Endometrial microvascular endothelial cells (primary cell): Measurements from ENCODE around the gene ARSB. TPM values are rescaled to one million over a fixed set of nuclear protein-coding genes. Genes with fewer than 3 reads are reported as not detected.

ENCODE experiments used
- in situ Hi-C: cut with HindIII; loops from 2 replicates; pipeline ENCODE4 v1.10.0; 2017; ENCODE audit warnings: low sequenced_read_pairs, low pct_unique_long_range_greater_than_20kb; ENCODE audit errors: inconsistent ontology term
- total RNA-seq: library from RNA; depleted of rRNA; stranded (reverse); fragments of >200 nt; gene quantifications from one replicate; pipeline ENCODE4 v1.2.3, GENCODE V29; 2015; ENCODE audit errors: inconsistent ontology term

ARSB gene
- total RNA-seq, 1 donor from 2014 or later, result 20.3 TPM

DNA sequence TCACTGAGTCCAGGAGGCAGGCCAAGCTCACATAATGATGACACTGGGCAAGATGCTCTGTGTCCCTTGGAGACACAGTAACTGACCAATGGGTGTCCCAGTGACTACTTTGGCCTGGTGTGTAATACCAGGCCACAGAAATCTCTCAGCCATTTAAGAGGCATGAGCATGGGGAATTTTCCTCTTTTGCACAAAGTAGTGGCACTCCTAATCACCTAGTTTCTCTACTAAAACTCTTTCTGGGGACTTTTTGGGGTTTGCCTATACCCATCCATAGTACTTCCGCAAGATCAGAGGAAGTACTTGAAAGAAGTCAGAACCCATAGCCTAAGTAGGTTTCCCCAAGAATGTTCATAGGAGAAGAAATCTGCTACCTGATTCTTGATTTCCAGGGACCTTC is 161.9 kb downstream of the ARSB start:
- in situ Hi-C loops, result no loop called here

DNA sequence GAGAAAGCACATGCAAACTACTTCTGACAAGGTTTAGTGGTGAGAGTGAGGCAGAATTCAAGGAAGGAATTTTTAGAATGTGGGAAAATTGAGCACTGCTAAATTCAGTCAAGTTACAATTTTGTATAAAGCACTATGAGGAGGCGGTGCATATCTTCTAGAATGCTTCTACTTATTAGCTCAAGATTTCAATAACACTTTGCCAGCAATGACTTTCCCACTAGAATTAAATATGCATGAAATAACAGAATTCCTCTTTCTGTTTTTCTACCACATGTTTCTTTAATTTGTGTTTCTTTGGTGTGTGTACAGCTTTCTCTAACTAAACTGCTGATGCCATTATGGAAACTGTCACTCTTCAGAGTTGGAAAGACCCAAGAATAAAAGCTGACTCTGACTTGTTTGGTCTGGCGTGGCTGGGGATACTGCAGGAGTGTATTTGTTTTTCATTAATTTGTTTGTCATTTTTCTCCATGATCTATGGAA is 163.5 kb downstream of the ARSB start:
- in situ Hi-C loops, result no loop called here

DNA sequence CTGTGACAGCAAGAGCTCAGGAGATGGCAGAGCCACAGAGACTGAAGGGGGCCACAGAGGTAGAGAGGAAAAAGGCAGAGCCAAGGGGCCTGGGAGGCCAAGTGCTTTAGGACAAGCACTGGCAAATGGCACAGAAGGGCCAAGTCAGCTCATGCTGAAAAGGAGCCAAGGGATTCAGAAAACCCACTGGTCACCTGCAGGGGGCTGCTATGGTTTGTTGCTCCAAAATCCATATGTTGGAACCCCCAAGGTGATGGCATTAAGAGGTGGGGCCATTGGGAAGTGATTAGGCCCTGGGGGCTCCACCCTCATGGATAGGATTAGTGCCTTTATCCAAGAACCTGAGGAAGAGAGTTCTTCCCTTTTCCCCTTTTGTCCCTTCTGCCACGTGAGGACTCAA is 165.4 kb downstream of the ARSB start:
- in situ Hi-C loops, result no loop called here

GRCh38 chr5:78819166-78819565 is 165.9 kb downstream of the ARSB start:
- in situ Hi-C loops, result no loop called here

- in situ Hi-C loops, result no loop called here
Observed at GRCh38 chr5:78816143-78816765, 168.9 kb downstream of the ARSB start.

DNA sequence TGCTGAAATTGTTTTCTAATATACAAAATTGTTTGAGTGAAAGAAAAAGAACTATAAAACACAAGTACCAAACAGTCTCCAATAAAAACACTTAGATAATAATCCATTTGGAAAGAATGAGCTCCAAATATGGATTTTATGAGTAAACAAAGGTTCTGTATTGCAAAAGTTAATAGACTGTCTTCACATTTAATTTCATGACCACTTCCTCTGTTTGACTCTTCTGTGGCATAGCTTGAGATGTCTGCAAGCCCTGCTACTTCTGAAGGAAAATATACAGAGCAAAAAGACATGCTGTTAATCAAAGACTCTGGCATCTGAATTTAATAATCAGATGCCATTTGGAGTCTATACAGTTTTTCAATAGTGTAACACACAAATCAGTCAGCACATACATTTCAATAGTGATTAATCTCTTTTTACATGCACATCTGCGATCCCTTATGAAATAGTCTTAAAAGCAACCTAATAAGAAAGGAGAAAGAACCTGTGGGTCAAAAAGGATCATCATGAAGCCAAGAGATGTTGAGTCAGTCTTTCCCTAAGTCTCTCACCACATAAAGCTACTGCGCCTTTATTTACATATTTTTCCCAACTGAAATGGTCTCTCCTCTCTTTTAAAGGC is 171.1 kb downstream of the ARSB start:
- in situ Hi-C loops, result no loop called here

DNA sequence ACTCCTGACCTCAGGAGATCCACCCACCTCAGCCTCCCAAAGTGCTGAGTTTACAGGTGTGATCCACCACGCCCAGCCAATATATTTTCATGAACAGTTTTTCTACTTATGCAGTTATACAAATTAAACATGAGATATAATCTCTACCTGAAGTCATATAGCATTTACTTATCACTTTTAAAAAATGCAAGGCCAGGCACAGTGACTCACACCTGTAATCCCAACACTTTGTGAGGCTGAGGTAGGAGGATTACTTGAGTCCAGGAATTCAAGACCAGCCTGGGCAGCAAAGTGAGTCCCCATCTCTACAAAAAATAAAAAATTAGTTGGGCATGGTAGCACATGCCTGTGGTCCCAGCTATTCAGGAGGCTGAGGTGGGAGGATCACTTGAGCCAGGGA is 171.8 kb downstream of the ARSB start:
- in situ Hi-C loops, result no loop called here

GRCh38 chr5:78811866-78812265 is 173.2 kb downstream of the ARSB start:
- in situ Hi-C loops, result no loop called here

DNA sequence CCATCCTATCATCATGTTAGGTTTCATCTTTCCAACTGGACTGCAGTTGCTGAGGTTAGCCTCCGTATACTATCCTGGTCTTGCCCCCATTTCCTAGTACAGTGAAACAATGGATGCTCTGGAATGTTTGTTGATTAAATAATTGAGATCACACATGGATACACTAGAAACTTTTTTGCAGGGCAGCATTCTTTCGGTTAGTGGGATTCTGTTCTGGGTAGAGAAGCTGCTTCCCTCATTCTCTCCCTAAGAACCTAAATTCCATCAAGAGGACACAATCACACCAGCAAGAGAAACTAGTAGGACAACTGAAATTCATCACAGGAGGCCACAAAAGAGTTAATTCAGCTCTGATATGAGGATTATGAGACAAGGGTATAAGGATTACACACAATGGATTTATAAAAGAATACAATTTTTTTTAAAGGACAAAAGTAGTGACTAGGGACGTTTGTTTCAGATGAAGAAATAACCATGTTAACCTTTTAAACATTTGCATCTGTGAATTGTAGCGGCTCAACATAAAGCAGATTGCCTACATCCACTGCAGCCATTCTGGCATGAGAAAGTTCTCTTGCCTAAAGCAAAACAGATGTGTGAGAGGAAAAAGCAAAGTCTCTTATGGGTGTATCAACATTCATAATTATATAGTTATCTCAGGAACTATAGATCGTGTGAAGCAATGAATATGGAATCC is 173.8 kb downstream of the ARSB start:
- in situ Hi-C loops, result no loop called here

GRCh38 chr5:78810098-78810920 is 174.8 kb downstream of the ARSB start:
- in situ Hi-C loops, result no loop called here

DNA sequence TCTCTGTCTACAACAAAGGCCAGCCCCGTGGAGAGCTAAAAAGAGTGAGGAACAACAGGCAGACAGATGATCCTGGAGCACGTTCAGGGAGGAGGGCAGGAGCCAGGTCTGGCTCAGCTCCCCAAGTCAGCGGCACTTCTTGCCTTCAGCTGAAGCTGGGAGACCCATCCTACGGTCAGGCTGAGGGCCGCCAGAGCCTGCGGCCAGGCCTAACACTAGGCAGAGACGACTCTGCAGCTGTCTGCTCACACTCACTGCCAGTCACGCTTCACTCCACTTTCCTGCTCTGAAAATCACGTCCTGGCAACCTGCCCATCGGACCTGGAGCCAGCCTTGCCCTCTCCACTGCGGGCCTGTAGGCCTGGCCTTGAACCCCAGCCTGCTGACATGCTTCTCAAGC is 175.7 kb downstream of the ARSB start:
- in situ Hi-C loops, result no loop called here

GRCh38 chr5:78808818-78809217 is 176.3 kb downstream of the ARSB start:
- in situ Hi-C loops, result no loop called here

GRCh38 chr5:78808380-78808779 is 176.7 kb downstream of the ARSB start:
- in situ Hi-C loops, result no loop called here

DNA sequence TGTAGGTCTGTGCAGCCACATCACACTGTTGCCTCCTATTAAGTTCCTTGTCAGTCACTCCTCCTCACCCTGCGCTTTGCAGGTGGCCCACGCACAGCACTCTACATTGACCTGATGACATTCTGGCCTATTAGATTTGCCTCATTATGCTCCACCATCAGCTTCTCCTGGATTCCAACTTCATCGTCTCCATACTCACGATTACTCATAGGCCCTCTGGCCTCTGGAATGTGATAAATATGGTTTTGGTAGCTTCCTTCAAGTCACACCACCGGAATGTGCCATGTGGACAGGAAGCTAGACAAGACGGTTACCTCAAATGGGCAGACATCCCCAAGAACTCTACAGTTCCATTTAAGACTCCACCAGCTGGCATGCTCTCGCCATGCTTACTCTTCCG is 178.6 kb downstream of the ARSB start:
- in situ Hi-C loops, result no loop called here

- in situ Hi-C loops, result no loop called here
Observed at GRCh38 chr5:78805474-78806124, 179.5 kb downstream of the ARSB start.

DNA sequence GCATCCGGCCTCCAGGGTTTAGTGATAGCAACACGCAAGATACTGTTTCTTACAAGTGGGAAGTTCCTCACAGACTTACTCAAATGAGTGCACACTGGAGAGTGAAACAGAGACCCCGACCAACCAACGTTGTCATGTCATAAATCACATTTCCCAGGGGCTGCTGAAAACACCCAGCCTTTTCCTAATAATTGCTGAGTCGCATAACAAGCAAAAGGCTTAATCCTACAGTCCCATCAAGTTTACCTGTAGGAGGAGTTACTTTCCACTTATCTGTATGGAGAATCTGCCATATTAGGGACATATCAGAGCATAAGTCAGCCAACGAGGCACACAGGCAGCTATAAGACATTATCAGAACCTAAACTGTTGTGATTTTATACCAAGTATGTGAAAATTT is 180.1 kb downstream of the ARSB start:
- in situ Hi-C loops, result no loop called here

DNA sequence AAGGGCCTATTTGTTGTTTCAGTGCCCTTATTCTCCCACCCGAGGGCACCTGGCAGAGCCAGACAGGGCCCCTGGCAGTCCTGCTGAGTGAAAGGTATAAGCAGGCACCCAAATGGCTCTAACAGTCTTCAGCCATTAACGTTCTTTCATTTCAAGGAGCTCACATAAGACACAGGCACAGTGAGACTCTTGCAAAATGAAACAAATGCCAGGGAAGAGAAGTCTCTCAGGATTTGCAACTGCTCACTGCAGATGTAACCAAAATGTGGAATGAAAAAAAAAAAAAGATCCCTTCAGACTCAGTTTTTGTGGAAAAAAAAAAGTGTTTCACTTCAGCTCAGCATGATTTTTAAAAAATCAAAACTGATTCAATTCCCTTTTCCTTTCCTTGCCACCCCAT is 181.2 kb downstream of the ARSB start:
- in situ Hi-C loops, result no loop called here

DNA sequence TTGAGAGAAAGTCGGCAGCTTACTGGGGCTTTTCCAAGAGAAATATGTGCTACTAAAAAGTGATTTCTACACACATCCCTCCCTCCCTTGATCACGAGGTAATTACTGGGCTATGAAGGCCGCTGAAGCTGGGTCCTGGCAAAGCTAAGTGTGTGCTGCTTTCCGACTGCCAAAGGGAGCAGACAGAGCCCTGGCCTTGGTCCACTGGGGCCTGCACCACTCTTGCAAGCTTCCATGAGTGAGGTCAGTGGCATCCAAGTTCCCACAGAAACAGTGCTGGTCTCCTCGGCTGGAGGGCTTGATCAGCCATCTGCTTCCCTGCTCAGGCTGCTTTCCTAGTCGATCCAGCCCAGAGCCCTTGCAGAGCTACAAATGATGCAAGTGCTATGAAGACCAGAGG is 181.8 kb downstream of the ARSB start:
- in situ Hi-C loops, result no loop called here

DNA sequence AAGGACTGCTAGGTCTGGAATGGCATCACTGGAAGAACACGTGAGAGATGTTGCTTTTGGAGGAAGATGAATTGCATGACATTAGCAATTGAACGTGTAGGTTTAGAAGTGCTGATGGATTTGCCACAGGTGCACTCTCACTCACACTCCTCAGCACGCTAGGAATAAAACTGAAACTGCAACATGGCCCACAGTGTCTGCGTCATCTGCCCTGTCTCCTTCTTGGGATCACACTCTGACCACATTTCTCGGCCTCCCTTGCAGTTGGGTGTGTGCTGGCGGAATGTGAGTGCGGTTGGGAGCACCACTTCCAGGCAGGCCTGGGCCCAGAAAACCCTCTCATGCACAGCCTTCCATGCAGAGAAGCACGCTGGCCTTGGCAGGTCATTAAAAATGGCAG is 183.7 kb downstream of the ARSB start:
- in situ Hi-C loops, result no loop called here
